ENCODE data around the gene CRAMP1. TPM values are rescaled to one million over a fixed set of nuclear protein-coding genes. Genes with fewer than 3 reads are reported as not detected.
A peak's percentile ranks its signal among the peaks of the same experiment; 100 is the strongest.

CRAMP1 gene
- total and polyA plus RNA-seq, 7 donors: 3.3 to 13.1 (median 8.6) TPM

DNA sequence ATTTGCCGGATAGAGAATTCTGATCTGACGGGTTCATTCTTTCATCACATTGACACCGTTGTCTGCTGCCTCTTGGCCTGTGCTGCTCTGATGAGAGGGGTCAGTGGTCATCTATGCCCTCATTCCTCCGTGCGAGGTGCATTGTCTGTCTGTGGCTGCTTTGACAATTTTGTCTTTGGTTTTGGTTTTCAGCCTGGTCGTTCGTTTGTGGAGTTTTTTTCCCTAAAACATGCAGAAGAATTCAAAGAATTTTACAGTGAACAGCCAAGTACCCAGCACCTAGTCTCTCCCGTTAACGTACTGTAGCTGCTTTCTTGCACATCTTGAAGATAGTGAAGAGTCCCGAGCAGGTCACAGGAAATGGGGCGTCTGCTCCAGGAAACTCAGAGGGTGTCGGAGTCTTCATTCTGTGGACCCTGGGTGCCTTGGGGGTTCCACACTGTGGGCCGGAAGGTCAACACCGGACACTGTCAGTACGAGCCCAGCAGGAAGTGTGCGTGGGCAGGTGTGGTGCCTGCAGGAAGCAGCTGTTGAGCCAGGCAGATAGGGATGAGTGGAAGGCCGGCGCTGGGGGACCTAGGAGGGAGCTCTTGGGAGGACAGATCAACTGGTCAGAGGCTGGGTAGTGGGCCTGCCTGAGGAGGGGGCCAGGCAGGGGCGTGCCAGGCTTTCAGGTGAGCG, 28.2 kb downstream of the CRAMP1 start:
- no peak for ATAC-seq
- intact Hi-C loops (cut with DNase I): no loop called here

DNA sequence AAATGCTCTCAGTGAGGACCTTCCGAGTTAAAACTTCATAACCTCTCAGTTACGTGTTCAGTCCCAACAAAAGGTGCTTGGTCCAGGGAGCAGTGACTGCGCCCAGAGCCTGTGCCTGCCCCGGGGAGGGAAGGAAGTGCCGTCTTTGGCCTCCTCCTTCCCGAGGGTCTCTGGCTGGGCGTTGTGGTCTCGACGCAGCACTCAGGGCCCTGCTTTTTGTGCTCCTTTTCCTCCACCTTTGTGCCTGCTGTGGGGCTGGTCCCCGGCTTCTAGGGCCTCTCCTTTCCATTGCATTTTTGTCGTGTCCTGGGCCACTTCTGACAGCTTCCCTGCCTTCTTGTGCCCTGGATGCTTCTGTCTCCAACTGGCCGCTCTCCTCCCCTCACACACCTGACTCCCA, 29.1 kb downstream of the CRAMP1 start:
- no peaks in the 10 kb centered on the region for H3K9me3 ChIP-seq
- H3K4me3 ChIP-seq: no peak overlapping the region
- WGBS, 3 donors: 88 to 91% (median 90%) methylated on average over 12 of the region's 12 CpGs
- intact Hi-C loops (cut with DNase I): no loop called here
- H3K4me1 ChIP-seq: peaks cover 34% of the 10 kb centered on the region
- peaks cover 0 to 60% of the 10 kb centered on the region in 2 donors for H3K36me3 ChIP-seq (ENCODE audit: insufficient read depth in 1 of 2, low read depth in 1 of 2)
- H3K27me3 ChIP-seq (ENCODE audit: insufficient read depth in 3 of 3, low read length in 2 of 3): no peaks in the 10 kb centered on the region
- H3K27ac ChIP-seq: no peak overlapping the region
- ATAC-seq (no peak), DNase-seq (no peak)
- TF ChIP-seq, protein P1, sequence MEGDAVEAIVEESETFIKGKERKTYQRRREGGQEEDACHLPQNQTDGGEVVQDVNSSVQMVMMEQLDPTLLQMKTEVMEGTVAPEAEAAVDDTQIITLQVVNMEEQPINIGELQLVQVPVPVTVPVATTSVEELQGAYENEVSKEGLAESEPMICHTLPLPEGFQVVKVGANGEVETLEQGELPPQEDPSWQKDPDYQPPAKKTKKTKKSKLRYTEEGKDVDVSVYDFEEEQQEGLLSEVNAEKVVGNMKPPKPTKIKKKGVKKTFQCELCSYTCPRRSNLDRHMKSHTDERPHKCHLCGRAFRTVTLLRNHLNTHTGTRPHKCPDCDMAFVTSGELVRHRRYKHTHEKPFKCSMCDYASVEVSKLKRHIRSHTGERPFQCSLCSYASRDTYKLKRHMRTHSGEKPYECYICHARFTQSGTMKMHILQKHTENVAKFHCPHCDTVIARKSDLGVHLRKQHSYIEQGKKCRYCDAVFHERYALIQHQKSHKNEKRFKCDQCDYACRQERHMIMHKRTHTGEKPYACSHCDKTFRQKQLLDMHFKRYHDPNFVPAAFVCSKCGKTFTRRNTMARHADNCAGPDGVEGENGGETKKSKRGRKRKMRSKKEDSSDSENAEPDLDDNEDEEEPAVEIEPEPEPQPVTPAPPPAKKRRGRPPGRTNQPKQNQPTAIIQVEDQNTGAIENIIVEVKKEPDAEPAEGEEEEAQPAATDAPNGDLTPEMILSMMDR (IDR thresholded peaks at IDR 0.05): no peak

More for the DNA sequence above, 28.2 kb downstream of the CRAMP1 start:
- no peak overlapping the region for H3K4me3 ChIP-seq
- H3K4me1 ChIP-seq: peaks cover 30% of the 10 kb centered on the region
- TF ChIP-seq, protein P1 (IDR thresholded peaks at IDR 0.05): no peak
- H3K36me3 ChIP-seq (ENCODE audit: insufficient read depth in 1 of 2, low read depth in 1 of 2): peaks cover 0 to 52% of the 10 kb centered on the region in 2 donors
- WGBS, 3 donors: 75 to 81% (median 75%) methylated on average over 20 of the region's 20 CpGs
- no peak for DNase-seq
- no peak overlapping the region for H3K27ac ChIP-seq
- H3K27me3 ChIP-seq (ENCODE audit: insufficient read depth in 3 of 3, low read length in 2 of 3): no peaks in the 10 kb centered on the region
- no peaks in the 10 kb centered on the region for H3K9me3 ChIP-seq

DNA sequence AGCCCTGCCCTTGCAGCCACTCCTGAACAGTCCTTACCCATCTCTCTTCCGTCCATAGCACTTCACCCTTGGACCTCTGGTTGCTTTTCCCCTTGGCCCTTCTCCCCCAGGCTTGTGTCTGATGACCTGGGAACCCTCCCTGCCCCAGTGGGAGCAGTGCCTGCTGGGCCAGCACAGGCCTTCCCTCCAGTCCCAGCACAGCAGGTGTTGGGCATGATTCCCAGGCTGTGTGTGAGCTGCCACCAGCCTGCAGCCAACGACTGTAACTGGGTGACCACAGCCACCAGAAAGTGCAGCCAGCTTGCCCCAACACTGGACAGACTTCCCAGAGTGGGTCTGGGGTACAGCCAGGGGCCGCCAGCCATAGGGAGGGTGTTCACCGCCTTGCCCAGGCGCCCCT, 30.0 kb downstream of the CRAMP1 start:
- peak; percentile 91 to 95 (median 94) for ATAC-seq
- WGBS, 3 donors: 15 to 33% (median 23%) methylated on average over 4 to 5 of the region's 5 CpGs
- Histone ChIP-seq H3K36me3 (ENCODE audit: insufficient read depth in 1 of 2, low read depth in 1 of 2) (peaks cover 0 to 66% of the 10 kb centered on the region in 2 donors), H3K27me3 (ENCODE audit: insufficient read depth in 3 of 3, low read length in 2 of 3) (no peaks in the 10 kb centered on the region), H3K27ac (peak overlapping the region; percentile 80), H3K9me3 (no peaks in the 10 kb centered on the region), H3K4me3 (peak overlapping the region; percentile 17), H3K4me1 (peaks cover 34% of the 10 kb centered on the region)
- DNase-seq: peak; percentile 77 to 93
- intact Hi-C loops (cut with DNase I): no loop called here
- TF ChIP-seq, protein P1 (IDR thresholded peaks at IDR 0.05): no peak

DNA sequence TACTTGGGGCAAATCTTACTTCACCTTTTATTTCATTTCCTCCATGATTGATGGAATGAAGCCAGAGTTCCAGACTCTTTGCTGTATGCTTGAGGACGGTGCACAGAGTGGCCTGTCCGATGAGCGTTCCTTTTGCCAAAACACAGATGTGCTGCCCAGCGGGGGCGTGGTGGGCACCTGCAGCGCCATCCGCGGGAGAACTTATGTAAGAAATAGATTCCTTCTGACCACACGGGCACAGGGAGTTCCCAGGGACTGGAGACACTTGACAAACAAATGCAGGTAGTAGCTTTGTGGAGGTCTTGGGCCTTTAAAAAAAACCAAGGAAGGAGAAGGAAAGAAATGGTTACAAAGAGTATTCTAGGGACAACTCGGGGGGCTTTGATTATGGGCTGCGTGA, 30.6 kb downstream of the CRAMP1 start:
- 31 to 68% (median 42%) methylated on average over 11 of the region's 11 CpGs for WGBS, 3 donors
- intact Hi-C loops (cut with DNase I): no loop called here

More for the DNA sequence above, 30.6 kb downstream of the CRAMP1 start:
- H3K36me3 ChIP-seq (ENCODE audit: insufficient read depth in 1 of 2, low read depth in 1 of 2): peaks cover 0 to 60% of the 10 kb centered on the region in 2 donors
- peaks cover 34% of the 10 kb centered on the region for H3K4me1 ChIP-seq
- H3K27me3 ChIP-seq (ENCODE audit: insufficient read depth in 3 of 3, low read length in 2 of 3): no peaks in the 10 kb centered on the region
- ATAC-seq (peak; percentile 4 to 23 (median 12)), DNase-seq (no peak)
- TF ChIP-seq, protein P1 (IDR thresholded peaks at IDR 0.05): no peak
- H3K27ac ChIP-seq: peak overlapping the region; percentile 80
- H3K4me3 ChIP-seq: peak overlapping the region; percentile 17
- H3K9me3 ChIP-seq: no peaks in the 10 kb centered on the region

Data from psoas muscle (tissue), 8 donors.